Kidney (tissue), 14 donors: ENCODE data around the gene ROMO1. TPM values are rescaled to one million over a fixed set of nuclear protein-coding genes. Genes with fewer than 3 reads are reported as not detected.

Experiments used
- DNase-seq, 5 donors: peaks; one replicate each; pipeline ENCODE4 v3.0.0-alpha.2; 2013 to 2020
- FAIRE-seq: peaks from 2 replicates; lab custom pipeline; 2012; peaks lifted over from hg19 to GRCh38; lab: Jason Lieb, UNC
- H3K27ac ChIP-seq, 2 donors: one replicate each; pipeline ENCODE4 v1.7.0; 2013; ENCODE audit warnings: low read depth in 2 of 2, low read length in 2 of 2, inconsistent platforms in 1 of 2
- H3K27me3 ChIP-seq: one replicate; pipeline ENCODE4 v1.7.1; 2013; ENCODE audit warnings: low read length, inconsistent platforms; ENCODE audit not compliant: control insufficient read depth, insufficient read depth
- H3K36me3 ChIP-seq, 3 donors: one replicate each; pipeline versions ENCODE4 v1.7.0 to v1.7.1; 2013; ENCODE audit warnings: low read length in 3 of 3, control low read depth in 1 of 3, inconsistent platforms in 1 of 3; ENCODE audit not compliant: insufficient read depth in 3 of 3, control insufficient read depth in 2 of 3
- H3K4me1 ChIP-seq, 3 donors: one replicate each; pipeline versions ENCODE4 v1.7.0 to v1.7.1; 2013; ENCODE audit warnings: low read length in 3 of 3, inconsistent platforms in 1 of 3, low read depth in 1 of 3; ENCODE audit not compliant: control insufficient read depth in 2 of 3, insufficient read depth in 2 of 3
- H3K4me3 ChIP-seq, 3 donors: one replicate each; pipeline versions ENCODE4 v1.7.0 to v1.8.1; 2013; ENCODE audit warnings: low read length in 3 of 3, control low read depth in 1 of 3, inconsistent platforms in 1 of 3
- H3K9ac ChIP-seq, 3 donors: one replicate each; pipeline versions ENCODE4 v1.7.0 to v1.7.1; 2013; ENCODE audit warnings: low read length in 3 of 3, control low read depth in 1 of 3, inconsistent platforms in 1 of 3
- H3K9me3 ChIP-seq, 3 donors: one replicate each; pipeline versions ENCODE4 v1.7.0 to v1.7.1; 2013; ENCODE audit warnings: low read length in 3 of 3, control low read depth in 1 of 3, inconsistent platforms in 1 of 3; ENCODE audit not compliant: control insufficient read depth in 2 of 3, insufficient read depth in 1 of 3
- CTCF ChIP-seq: IDR thresholded peaks from 3 replicates; pipeline ENCODE4 v1.5.1; 2012; ENCODE audit warnings: mild to moderate bottlenecking, moderate library complexity, borderline replicate concordance; ENCODE audit not compliant: insufficient read depth; ENCODE audit errors: extremely low read depth
- intact Hi-C: fragments of 100-400 bp; cut with DNase I; formaldehyde crosslinking; loops from one replicate; pipeline ENCODE4 v1.11.1; 2022
- polyA plus RNA-seq: library from polyadenylated mRNA; stranded (reverse); fragments of 350-450 nt; fragmentation: Illumina TruSeq; extraction: RNeasy Lipid Tissue Mini Kit (QIAGEN cat#74804); gene quantifications from one replicate; pipeline ENCODE4 v1.2.3, GENCODE V29; 2014; ENCODE audit warnings: low read depth, low replicate concordance; ENCODE audit not compliant: insufficient read depth
- total RNA-seq: library from RNA; stranded (reverse); fragmentation: NEBNext Ultra II Directional; extraction: Animal tissue kit (Norgen Biotek cat#: 25700); gene quantifications from one replicate; pipeline ENCODE4 v1.2.1, GENCODE V29; 2021
- donor health status: control.
- donor health status: control.
- donor health status: control.
- donor health status: control.
- donor health status: control.
- donor health status: DM: yes; HTN: yes; CAD: no.
- donor health status: Normal renal cell carcinoma (clear cell type).

The ROMO1 gene
- total and polyA plus RNA-seq, 2 donors from 2014 or later = 141 to 408 TPM

- FAIRE-seq (no peak), DNase-seq (no peak)
- Histone ChIP-seq H3K27me3 (no peaks in the 10 kb centered on the region), H3K36me3 (peaks cover 0 to 46% (median 31%) of the 10 kb centered on the region in 3 donors), H3K9me3 (no peaks in the 10 kb centered on the region), H3K9ac (no peak overlapping the region), H3K4me1 (no peaks in the 10 kb centered on the region), H3K27ac (no peak overlapping the region), H3K4me3 (no peak overlapping the region)
- intact Hi-C loops = no loop called here
- no peak for TF ChIP-seq CTCF
Observed at GRCh38 chr20:35669221-35669620, 30.0 kb upstream of the ROMO1 start.

DNA sequence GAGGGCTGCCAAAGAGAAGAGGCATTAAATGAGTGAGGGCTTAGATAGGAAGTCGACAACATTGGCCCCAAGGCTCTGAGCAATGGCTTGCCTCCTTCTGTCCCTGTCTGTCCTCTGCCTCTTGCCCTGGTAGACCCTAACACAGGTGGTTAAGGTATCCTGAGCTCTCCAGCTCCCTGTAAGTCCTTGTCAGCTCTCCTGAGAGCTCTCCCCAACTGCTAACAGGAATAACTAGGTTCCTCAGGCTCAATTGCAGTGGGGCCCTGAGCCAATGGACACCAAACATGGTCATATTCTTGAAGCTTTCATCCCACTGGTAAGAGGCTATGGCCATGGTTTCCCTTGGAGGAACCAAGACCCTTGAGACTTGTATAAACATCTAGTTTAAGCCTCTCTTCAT, 29.5 kb upstream of the ROMO1 start:
- no peaks in the 10 kb centered on the region for H3K27me3 ChIP-seq
- H3K36me3 ChIP-seq = peaks cover 0 to 50% (median 36%) of the 10 kb centered on the region in 3 donors
- no peak for TF ChIP-seq CTCF
- no peak overlapping the region for H3K9ac ChIP-seq
- no peak for DNase-seq
- no peak overlapping the region for H3K27ac ChIP-seq
- no peaks in the 10 kb centered on the region for H3K9me3 ChIP-seq
- no peak overlapping the region for H3K4me3 ChIP-seq
- no peaks in the 10 kb centered on the region for H3K4me1 ChIP-seq
- no peak for FAIRE-seq
- intact Hi-C loops = no loop called here

DNA sequence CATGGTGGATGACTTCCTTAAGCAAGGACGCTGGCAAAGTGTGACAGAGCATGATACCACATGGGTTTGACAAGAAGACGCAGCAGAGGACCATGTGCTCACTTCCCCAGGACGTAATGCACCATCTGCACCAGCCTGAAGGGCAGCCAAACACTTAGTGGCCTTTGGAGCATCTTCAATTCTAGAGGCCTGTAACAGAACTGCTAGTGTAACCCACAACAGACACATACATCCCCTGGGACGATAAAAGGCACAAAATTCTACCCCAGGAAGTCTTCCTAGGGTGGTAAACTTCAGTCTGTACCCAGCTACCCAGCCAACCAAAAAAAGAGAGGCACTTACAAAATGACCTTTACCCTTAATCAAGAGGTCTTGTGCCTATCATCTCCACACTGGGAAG, 25.3 kb upstream of the ROMO1 start:
- no peak for DNase-seq
- FAIRE-seq = no peak
- Histone ChIP-seq H3K27ac (no peak overlapping the region), H3K4me1 (no peaks in the 10 kb centered on the region), H3K4me3 (no peak overlapping the region), H3K9ac (no peak overlapping the region), H3K27me3 (no peaks in the 10 kb centered on the region), H3K9me3 (no peaks in the 10 kb centered on the region), H3K36me3 (peaks cover 0 to 45% (median 38%) of the 10 kb centered on the region in 3 donors)
- TF ChIP-seq CTCF = no peak
- intact Hi-C loops = no loop called here

GRCh38 chr20:35674921-35675320, 24.3 kb upstream of the ROMO1 start:
- no peaks in the 10 kb centered on the region for H3K4me1 ChIP-seq
- no peaks in the 10 kb centered on the region for H3K9me3 ChIP-seq
- FAIRE-seq (no peak), DNase-seq (no peak)
- H3K36me3 ChIP-seq = peaks cover 0 to 35% (median 29%) of the 10 kb centered on the region in 3 donors
- no peak overlapping the region for H3K27ac ChIP-seq
- no peak overlapping the region for H3K9ac ChIP-seq
- TF ChIP-seq CTCF = no peak
- H3K27me3 ChIP-seq = no peaks in the 10 kb centered on the region
- no peak overlapping the region for H3K4me3 ChIP-seq
- intact Hi-C loops = no loop called here
